Measurements from ENCODE around the gene ARID3A.
A peak's percentile ranks its signal among the peaks of the same experiment; 100 is the strongest.

ARID3A gene

GRCh38 chr19:913080-913748 is 12.6 kb upstream of the ARID3A start, which contains the start of gene R3HDM4:
TSS of gene R3HDM4 (minus strand) at chr19:913219. CDS start at chr19:913157, 62 bp downstream.
- peak; percentile 92 for DNase-seq

DNA sequence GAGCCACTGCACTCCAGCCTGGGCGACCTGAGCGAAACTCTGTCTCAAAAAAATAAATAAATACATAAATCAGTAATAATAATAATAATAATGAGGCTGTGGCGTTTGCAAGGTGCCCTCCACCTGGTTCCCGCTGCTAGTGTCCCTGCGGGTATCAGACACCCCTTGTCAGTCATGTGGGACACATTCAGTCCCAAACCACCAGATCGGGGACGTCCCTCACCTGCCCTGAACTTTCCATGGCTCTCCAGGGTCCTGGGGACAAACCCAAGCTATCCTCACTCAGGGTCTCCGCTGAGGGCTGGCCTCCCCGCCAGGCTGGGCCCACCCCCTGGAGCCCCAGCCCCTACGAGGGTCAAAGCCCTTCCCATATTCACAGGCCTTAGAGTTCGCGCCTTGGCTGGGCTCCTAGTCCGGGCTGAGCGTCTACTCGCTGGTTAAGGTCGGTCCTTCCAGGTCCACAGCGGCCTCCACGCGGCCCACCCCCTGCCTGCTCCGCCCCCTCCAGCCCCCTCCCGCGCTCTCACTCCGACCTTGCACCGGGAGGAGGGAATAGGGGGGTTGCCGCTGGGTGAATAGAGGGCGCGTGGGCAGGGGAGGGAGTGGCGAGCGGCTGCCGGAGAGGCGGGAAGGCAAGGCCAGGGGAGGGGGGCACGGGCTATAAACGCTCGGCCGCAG is 9.1 kb upstream of the ARID3A start:
- no peak for DNase-seq

GRCh38 chr19:917323-918151 is 8.3 kb upstream of the ARID3A start, which contains the start of gene KISS1R:
TSS of gene KISS1R (plus strand) at chr19:917333. CDS start at chr19:917503, 170 bp downstream.
- DNase-seq = peak; percentile 60

- DNase-seq = no peak
Measured at GRCh38 chr19:918152-918437, 7.7 kb upstream of the ARID3A start.

- no peak for DNase-seq
Measured at GRCh38 chr19:918481-919198, 7.2 kb upstream of the ARID3A start.

GRCh38 chr19:919199-920050 is 6.4 kb upstream of the ARID3A start:
- peak; percentile 47 for DNase-seq

DNA sequence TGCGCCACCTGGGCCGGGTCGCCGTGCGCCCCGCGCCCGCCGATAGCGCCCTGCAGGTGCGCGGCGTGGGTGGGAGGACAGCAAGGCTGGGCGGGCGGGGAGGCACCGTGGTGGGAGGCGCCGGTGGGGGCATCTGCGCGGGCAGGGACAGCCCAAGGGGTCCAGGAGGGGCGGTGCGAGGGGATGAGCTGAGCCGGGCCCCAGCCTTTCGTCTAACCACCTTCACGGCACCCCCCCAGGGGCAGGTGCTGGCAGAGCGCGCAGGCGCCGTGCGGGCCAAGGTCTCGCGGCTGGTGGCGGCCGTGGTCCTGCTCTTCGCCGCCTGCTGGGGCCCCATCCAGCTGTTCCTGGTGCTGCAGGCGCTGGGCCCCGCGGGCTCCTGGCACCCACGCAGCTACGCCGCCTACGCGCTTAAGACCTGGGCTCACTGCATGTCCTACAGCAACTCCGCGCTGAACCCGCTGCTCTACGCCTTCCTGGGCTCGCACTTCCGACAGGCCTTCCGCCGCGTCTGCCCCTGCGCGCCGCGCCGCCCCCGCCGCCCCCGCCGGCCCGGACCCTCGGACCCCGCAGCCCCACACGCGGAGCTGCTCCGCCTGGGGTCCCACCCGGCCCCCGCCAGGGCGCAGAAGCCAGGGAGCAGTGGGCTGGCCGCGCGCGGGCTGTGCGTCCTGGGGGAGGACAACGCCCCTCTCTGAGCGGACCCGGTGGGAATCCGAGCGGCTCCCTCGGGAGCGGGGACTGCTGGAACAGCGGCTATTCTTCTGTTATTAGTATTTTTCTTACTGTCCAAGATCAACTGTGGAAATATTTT is 5.6 kb upstream of the ARID3A start:
- DNase-seq = peak; percentile 77

DNA sequence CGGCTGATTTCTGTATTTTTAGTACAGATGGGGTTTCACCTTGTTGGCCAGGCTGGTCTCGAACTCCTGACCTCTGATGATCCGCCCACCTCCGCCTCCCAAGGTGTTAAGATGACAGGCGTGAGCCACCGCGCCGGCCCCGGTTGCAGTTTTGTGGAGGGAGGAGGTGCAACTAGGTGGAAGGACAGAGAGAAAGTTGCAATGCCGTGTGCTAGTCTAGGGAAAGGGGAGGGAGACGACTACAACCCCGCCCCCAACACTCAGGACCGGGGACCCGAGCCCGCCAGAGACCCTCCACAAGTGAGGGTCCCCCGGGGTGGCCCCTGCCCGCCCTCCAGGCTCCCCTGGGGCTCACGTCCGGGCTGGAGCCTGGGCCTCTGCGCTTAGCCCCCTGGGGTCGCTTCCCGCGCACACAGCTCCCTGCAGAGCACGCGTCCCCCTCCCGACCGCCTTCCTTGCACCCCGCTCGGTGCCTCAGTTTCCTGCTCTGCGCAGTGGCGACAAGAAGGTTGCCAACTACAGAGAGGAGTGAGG is 1.2 kb upstream of the ARID3A start:
- DNase-seq = no peak

- no peak for DNase-seq
Measured at GRCh38 chr19:925087-925525, 729 bp upstream of the ARID3A start.

- no peak for DNase-seq
Measured at GRCh38 chr19:926323-926588, 421 bp downstream of the ARID3A start.

- DNase-seq = no peak
Measured at GRCh38 chr19:926589-927350, 935 bp downstream of the ARID3A start.

DNA sequence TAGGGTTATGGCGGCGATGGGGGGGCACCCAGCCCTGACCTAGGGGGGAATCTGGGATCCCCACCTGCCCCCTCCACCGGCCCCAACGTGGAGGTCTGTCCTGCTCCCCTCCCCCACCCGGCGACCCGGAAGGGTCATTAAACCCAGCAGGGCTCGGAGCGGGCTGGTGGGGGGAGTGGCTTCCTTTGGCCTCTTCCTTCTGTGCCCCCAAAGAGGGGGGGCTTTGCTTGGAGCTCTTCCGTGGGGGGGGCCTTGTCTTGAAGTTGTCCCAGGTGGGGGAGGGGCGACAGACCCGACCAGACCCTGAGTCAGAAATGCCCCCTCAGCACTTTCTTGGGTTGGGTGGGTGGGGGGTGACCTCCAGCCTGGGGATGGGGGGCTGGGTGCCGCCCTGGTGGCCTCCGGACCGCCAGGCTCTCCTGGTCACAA is 1.5 kb downstream of the ARID3A start:
- DNase-seq = no peak

DNA sequence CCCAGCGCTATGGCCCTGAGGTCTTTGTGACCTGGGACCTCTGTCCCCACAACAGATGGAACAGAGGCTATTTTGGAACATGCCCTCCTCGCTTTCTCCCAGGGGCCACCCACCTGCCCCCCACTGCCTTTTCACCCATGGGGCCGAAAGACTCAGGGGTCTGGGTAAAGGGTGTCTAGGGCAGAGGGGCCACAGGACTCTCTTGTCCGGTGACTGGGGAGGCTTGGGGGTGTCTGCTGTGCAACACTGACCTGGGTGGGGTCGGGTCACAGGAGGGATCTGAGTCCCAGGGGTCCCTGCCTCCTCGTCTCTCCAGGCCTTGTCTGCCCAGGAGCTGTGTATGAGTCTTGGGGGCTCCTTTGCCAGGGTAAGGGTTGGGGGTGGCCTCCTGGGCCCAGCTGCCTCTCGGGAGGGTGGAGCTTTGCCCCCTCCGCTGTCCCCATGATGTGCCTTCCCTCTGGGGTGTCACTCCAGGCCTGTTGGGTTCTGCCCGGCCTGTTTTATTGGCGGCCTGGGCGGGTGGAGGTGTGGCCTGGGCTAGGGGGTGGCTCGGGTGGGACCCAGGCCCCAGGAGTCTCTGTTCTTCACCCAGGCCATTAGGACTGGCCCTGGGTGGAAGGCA is 2.1 kb downstream of the ARID3A start:
- DNase-seq = no peak

DNA sequence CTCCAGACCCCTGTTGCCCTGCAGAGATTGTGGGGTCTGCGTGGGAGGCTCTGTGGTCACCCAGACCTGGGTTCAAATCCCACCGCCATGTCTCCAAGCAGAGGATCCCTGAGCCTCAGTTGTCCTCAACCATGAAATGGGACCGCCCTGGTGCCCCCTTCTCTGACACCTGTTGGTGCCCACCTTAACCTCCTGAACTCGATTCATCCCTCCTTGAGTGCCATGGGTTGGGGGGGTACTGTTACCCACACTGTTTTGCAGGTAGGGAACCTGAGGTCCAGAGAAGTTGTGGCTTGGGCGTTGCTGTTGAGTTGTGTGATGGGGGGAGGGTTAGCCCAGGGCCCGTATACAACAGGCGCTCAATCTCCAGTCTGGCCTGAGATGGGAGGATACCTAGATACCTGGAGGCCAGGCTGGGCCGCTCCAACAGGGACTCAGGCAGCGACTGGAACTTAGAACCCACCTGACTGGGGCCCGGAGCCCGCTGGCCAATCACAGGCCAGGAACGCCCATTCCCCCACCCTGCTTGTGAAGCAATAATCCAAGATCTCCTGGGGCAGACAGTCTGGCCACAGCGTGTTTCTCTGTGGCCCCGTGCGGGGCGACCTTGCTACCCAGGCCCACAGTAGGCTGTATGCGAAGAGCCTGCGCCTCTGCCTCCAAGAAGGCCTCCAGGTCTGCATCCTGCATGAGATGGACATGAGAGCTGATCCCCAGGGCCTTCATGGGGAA is 2.8 kb downstream of the ARID3A start:
- DNase-seq = no peak

- DNase-seq = no peak
Measured at GRCh38 chr19:929203-929890, 3.5 kb downstream of the ARID3A start.

- no peak for DNase-seq
Measured at GRCh38 chr19:929891-930258, 4.0 kb downstream of the ARID3A start.

DNA sequence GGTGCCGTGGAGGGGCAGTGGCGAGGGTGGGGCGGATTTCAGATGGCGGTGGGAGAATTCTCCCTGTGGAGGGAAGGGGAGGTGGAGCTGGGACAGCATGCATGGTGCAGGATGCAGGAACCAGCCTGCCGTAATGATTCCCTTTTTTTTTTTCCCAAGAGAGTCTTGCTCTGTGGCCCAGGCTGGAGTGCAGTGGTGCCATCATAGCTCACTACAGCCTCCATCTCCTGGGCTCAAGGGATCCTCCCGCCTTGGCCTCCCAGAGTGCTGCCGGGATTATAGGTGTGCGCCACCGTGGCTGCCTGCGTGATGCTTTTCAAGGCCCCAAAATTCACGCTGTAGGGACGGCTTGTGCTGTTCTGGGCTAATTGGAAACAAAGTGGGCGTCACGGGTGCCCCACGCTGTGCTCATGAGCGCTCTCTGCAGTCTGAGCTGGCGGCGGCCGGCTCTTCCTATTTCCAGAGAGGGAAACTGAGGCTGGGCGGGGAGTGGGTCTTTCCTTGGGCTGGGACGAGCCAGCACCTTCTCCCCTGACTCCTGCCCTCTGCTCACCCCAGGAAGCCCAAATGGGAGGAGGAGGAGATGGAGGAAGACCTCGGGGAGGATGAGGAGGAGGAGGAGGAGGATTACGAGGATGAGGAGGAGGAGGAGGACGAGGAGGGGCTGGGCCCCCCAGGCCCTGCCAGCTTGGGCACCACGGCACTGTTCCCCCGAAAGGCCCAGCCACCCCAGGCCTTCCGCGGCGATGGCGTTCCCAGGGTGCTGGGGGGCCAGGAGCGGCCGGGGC is 6.2 kb downstream of the ARID3A start:
- no peak for DNase-seq

All from CD4-positive, alpha-beta T cell treated with Interleukin-10 for 1 hour (primary cell).